KMS-11 (cell line): ENCODE data around the gene GUCY1A1.

Experiments used
- H2AFZ ChIP-seq: fragments of 200-600 bp; sonication (generic); 2 replicates; pipeline ENCODE4 v1.6.1; 2016; ENCODE audit warnings: antibody characterized with exemption, mixed run types, low read depth
- H3K27ac ChIP-seq: fragments of 200-600 bp; sonication (generic); 2 replicates; pipeline ENCODE4 v1.6.1; 2016; ENCODE audit warnings: mild to moderate bottlenecking, mixed run types
- H3K27me3 ChIP-seq: fragments of 200-600 bp; sonication (generic); 2 replicates; pipeline ENCODE4 v1.6.1; 2017; ENCODE audit warnings: mild to moderate bottlenecking, low read depth, mixed run types, moderate library complexity; ENCODE audit not compliant: insufficient read depth
- H3K36me3 ChIP-seq: fragments of 200-600 bp; sonication (generic); 2 replicates; pipeline ENCODE4 v1.6.1; 2017; ENCODE audit warnings: mild to moderate bottlenecking, mixed run types; ENCODE audit not compliant: insufficient read depth
- H3K4me1 ChIP-seq: fragments of 200-600 bp; sonication (generic); 2 replicates; pipeline ENCODE4 v1.6.1; 2016; ENCODE audit warnings: mild to moderate bottlenecking, low read depth, mixed run types; ENCODE audit not compliant: poor library complexity, severe bottlenecking
- H3K4me2 ChIP-seq: fragments of 200-600 bp; sonication (generic); 2 replicates; pipeline ENCODE4 v1.7.0; 2016; ENCODE audit warnings: mild to moderate bottlenecking, mixed run types
- H3K4me3 ChIP-seq: fragments of 200-600 bp; sonication (generic); IDR thresholded peaks from 2 replicates; pipeline ENCODE4 v1.6.1; 2017; ENCODE audit warnings: low read depth, low read length, mixed read lengths; ENCODE audit not compliant: insufficient read depth
- H3K79me2 ChIP-seq: fragments of 200-600 bp; sonication (generic); 2 replicates; pipeline ENCODE4 v1.6.1; 2016; ENCODE audit warnings: low read depth, mixed run types; ENCODE audit not compliant: insufficient read depth
- H3K9ac ChIP-seq: fragments of 200-600 bp; sonication (generic); 2 replicates; pipeline ENCODE4 v1.6.1; 2016; ENCODE audit warnings: mild to moderate bottlenecking, mixed run types
- H4K20me1 ChIP-seq: fragments of 200-600 bp; sonication (generic); 2 replicates; pipeline ENCODE4 v1.6.1; 2016; ENCODE audit warnings: mild to moderate bottlenecking, mixed run types; ENCODE audit not compliant: insufficient read depth
- TF ChIP-seq, protein P1 (sequence below): fragments of 200-600 bp; sonication (generic); conservative IDR thresholded peaks from 2 replicates; pipeline ENCODE4 v1.6.1; 2017; ENCODE audit warnings: low read depth, mild to moderate bottlenecking, antibody characterized with exemption, low read length, moderate library complexity, mixed read lengths

Gene GUCY1A1

GRCh38 chr4:155757745-155758265 is 91.2 kb downstream of the GUCY1A1 start:
- H3K4me1 ChIP-seq: peaks cover 26% of the 10 kb centered on the region
- no peaks in the 10 kb centered on the region for H3K27me3 ChIP-seq
- H2AFZ ChIP-seq: peak overlapping the region; percentile 93; the same call in 1 of the 2 replicates
- no peak overlapping the region for H3K27ac ChIP-seq
- TF ChIP-seq, protein P1, sequence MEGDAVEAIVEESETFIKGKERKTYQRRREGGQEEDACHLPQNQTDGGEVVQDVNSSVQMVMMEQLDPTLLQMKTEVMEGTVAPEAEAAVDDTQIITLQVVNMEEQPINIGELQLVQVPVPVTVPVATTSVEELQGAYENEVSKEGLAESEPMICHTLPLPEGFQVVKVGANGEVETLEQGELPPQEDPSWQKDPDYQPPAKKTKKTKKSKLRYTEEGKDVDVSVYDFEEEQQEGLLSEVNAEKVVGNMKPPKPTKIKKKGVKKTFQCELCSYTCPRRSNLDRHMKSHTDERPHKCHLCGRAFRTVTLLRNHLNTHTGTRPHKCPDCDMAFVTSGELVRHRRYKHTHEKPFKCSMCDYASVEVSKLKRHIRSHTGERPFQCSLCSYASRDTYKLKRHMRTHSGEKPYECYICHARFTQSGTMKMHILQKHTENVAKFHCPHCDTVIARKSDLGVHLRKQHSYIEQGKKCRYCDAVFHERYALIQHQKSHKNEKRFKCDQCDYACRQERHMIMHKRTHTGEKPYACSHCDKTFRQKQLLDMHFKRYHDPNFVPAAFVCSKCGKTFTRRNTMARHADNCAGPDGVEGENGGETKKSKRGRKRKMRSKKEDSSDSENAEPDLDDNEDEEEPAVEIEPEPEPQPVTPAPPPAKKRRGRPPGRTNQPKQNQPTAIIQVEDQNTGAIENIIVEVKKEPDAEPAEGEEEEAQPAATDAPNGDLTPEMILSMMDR: no peak
- H4K20me1 ChIP-seq: no peaks in the 10 kb centered on the region
- no peak overlapping the region for H3K4me3 ChIP-seq
- H3K9ac ChIP-seq: no peak overlapping the region
- H3K79me2 ChIP-seq: no peaks in the 10 kb centered on the region
- no peaks in the 10 kb centered on the region for H3K36me3 ChIP-seq
- H3K4me2 ChIP-seq: no peak overlapping the region

- H3K9ac ChIP-seq: peak within 1 kb of the TSS; percentile 48; the same call in 1 of the 2 replicates
- peak within 1 kb of the TSS; percentile 93 for H2AFZ ChIP-seq
- H3K79me2 ChIP-seq: no peaks in the 10 kb centered on the region
- H3K4me1 ChIP-seq: peaks cover 26% of the 10 kb centered on the region
- H3K4me3 ChIP-seq: peak within 1 kb of the TSS; percentile 51
- peak within 1 kb of the TSS; percentile 80 for H3K4me2 ChIP-seq
- H3K36me3 ChIP-seq: no peaks in the 10 kb centered on the region
- no peaks in the 10 kb centered on the region for H3K27me3 ChIP-seq
- H4K20me1 ChIP-seq: no peaks in the 10 kb centered on the region
- peak within 1 kb of the TSS; percentile 32; the same call in 1 of the 2 replicates for H3K27ac ChIP-seq
- TF ChIP-seq, protein P1: 0 out of 2 replicates have a peak, but pooled peaks have one; percentile 10
Observed at GRCh38 chr4:155758481-155759371, 92.1 kb downstream of the GUCY1A1 start, which contains the start of gene GUCY1B1. TSS of gene GUCY1B1 (plus strand) at chr4:155759021. CDS start at chr4:155759141, 120 bp downstream.

GRCh38 chr4:155759372-155760252 is 93.0 kb downstream of the GUCY1A1 start:
- H3K27me3 ChIP-seq: no peaks in the 10 kb centered on the region
- H3K27ac ChIP-seq: peak overlapping the region; percentile 25; the same call in 1 of the 2 replicates
- peak overlapping the region; percentile 93 for H2AFZ ChIP-seq
- H3K79me2 ChIP-seq: no peaks in the 10 kb centered on the region
- H3K9ac ChIP-seq: peak overlapping the region; percentile 48; the same call in 1 of the 2 replicates
- H3K4me2 ChIP-seq: peak overlapping the region; percentile 80
- peaks cover 26% of the 10 kb centered on the region for H3K4me1 ChIP-seq
- no peaks in the 10 kb centered on the region for H4K20me1 ChIP-seq
- TF ChIP-seq, protein P1: 0 out of 2 replicates have a peak, but pooled peaks have one; percentile 2
- no peaks in the 10 kb centered on the region for H3K36me3 ChIP-seq
- H3K4me3 ChIP-seq: peak overlapping the region; percentile 51

- H4K20me1 ChIP-seq: no peaks in the 10 kb centered on the region
- H3K4me1 ChIP-seq: peaks cover 26% of the 10 kb centered on the region
- no peak overlapping the region for H3K27ac ChIP-seq
- no peak overlapping the region; the same call in 1 of the 2 replicates for H3K4me2 ChIP-seq
- TF ChIP-seq, protein P1: no peak
- H3K27me3 ChIP-seq: no peaks in the 10 kb centered on the region
- H3K36me3 ChIP-seq: no peaks in the 10 kb centered on the region
- no peak overlapping the region for H2AFZ ChIP-seq
- no peak overlapping the region for H3K4me3 ChIP-seq
- no peaks in the 10 kb centered on the region for H3K79me2 ChIP-seq
- no peak overlapping the region for H3K9ac ChIP-seq
Observed at GRCh38 chr4:155761047-155761446, 94.4 kb downstream of the GUCY1A1 start.
